Osteocyte (in vitro differentiated cells): ENCODE data around the gene OGFOD3. TPM values are rescaled to one million over a fixed set of nuclear protein-coding genes. Genes with fewer than 3 reads are reported as not detected.

ENCODE experiments used
- DNase-seq: peaks from one replicate; pipeline ENCODE4 v3.0.0; 2021; ENCODE audit warnings: mixed read lengths; ENCODE audit not compliant: unreplicated experiment; ENCODE audit errors: extremely low spot score
- H3K27ac Mint-ChIP-seq: one replicate; pipeline ENCODE4 v1.8.0; 2021; ENCODE audit warnings: mild to moderate bottlenecking, mixed read lengths; ENCODE audit not compliant: unreplicated experiment
- H3K27me3 Mint-ChIP-seq: one replicate; pipeline ENCODE4 v1.8.0; 2021; ENCODE audit warnings: mixed read lengths; ENCODE audit not compliant: unreplicated experiment
- H3K36me3 Mint-ChIP-seq: one replicate; pipeline ENCODE4 v1.8.0; 2021; ENCODE audit warnings: mixed read lengths; ENCODE audit not compliant: unreplicated experiment
- H3K4me1 Mint-ChIP-seq: one replicate; pipeline ENCODE4 v1.8.0; 2021; ENCODE audit warnings: mixed read lengths; ENCODE audit not compliant: unreplicated experiment
- H3K4me3 Mint-ChIP-seq: one replicate; pipeline ENCODE4 v1.8.0; 2021; ENCODE audit warnings: mild to moderate bottlenecking, moderate library complexity, mixed read lengths; ENCODE audit not compliant: unreplicated experiment
- H3K9me3 Mint-ChIP-seq: one replicate; pipeline ENCODE4 v1.8.0; 2021; ENCODE audit warnings: mixed read lengths; ENCODE audit not compliant: unreplicated experiment
- CTCF ChIP-seq: fragments of 200-600 bp; sonication (generic); IDR thresholded peaks from 2 replicates; pipeline ENCODE4 v1.5.0; 2021; ENCODE audit warnings: antibody characterized with exemption, mild to moderate bottlenecking, moderate library complexity
- total RNA-seq: library from RNA; stranded (reverse); gene quantifications from 2 replicates; pipeline ENCODE4 v1.2.1, GENCODE V29; 2021

Gene OGFOD3
- total RNA-seq, 1 donor from 2014 or later, result 32.8 TPM

DNA sequence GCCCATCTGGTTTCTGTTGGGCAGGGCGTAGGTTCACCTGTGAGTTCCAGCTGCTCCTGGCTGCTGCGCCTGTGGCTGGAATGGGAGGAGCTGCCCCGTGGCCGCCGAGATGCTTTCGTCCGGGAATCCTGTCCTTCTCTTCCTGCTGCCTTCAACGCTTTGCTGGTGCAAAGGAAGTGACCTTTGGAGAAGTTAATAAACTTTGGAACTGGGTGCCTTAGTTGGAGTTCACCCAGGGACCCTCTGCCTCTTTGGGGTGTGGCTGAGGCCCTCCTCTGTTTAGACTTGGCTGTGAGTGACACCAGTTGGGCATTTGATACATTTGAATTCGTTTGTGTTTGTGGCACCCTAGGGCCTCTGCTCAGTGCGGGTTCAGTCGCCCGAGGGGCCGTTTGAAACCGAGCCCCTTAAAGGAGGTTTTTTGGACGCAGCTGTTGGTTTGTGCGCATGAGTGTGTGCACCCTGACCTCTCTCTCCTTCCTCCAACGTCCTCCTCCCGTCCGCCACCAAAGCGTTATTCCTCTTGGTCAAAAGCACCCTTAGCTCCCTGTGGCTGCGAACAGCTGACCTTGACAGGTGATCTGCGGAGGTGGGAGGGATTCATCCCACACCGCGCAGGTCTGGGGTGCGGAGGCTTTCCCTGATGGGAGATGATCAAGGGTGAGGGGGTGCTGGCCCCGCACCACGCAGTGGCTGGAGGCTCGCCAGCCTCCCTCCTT, 75.9 kb downstream of the OGFOD3 start:
- no peaks in the 10 kb centered on the region for H3K9me3 Mint-ChIP-seq
- TF ChIP-seq CTCF, result no peak
- H3K27ac Mint-ChIP-seq, result no peak overlapping the region
- H3K36me3 Mint-ChIP-seq, result peaks cover 2% of the 10 kb centered on the region
- H3K27me3 Mint-ChIP-seq, result peaks cover 9% of the 10 kb centered on the region
- H3K4me3 Mint-ChIP-seq, result no peak overlapping the region
- H3K4me1 Mint-ChIP-seq, result peaks cover 18% of the 10 kb centered on the region
- DNase-seq, result no peak

GRCh38 chr17:82339634-82340580, 78.5 kb downstream of the OGFOD3 start:
- H3K9me3 Mint-ChIP-seq, result no peaks in the 10 kb centered on the region
- no peak for TF ChIP-seq CTCF
- peaks cover 9% of the 10 kb centered on the region for H3K27me3 Mint-ChIP-seq
- H3K4me1 Mint-ChIP-seq, result peaks cover 32% of the 10 kb centered on the region
- no peak overlapping the region for H3K4me3 Mint-ChIP-seq
- H3K27ac Mint-ChIP-seq, result no peak overlapping the region
- DNase-seq, result no peak
- H3K36me3 Mint-ChIP-seq, result peaks cover 2% of the 10 kb centered on the region

Other genes starting within 250 kb of the OGFOD3 start
- 50.8 and 57.9 TPM in 2 replicates for gene CCDC57, start 205.7 kb downstream of the OGFOD3 start, total RNA-seq
- 12.9 and 18.1 TPM in 2 replicates for gene SLC16A3, start 189.5 kb downstream of the OGFOD3 start, total RNA-seq
- 118 and 124 TPM in 2 replicates for gene CSNK1D, start 144.9 kb downstream of the OGFOD3 start, total RNA-seq
- gene CD7, start 101.0 kb downstream of the OGFOD3 start, total RNA-seq, result 1.0 TPM in 2 replicates
- 24.1 and 28.6 TPM in 2 replicates for gene SECTM1, start 84.8 kb downstream of the OGFOD3 start, total RNA-seq
- not detected in 2 replicates for gene TEX19, start 59.3 kb downstream of the OGFOD3 start, total RNA-seq
- not detected in 2 replicates for gene UTS2R, start 46.8 kb downstream of the OGFOD3 start, total RNA-seq
- 21.9 and 26.5 TPM in 2 replicates for gene HEXD, start 239 bp downstream of the OGFOD3 start, total RNA-seq
- gene CYBC1, start 32.2 kb upstream of the OGFOD3 start, total RNA-seq, result 69.8 and 78.7 TPM in 2 replicates
- gene NARF, start 40.2 kb upstream of the OGFOD3 start, total RNA-seq, result 65.7 and 72.8 TPM in 2 replicates
- gene FOXK2, start 101.1 kb upstream of the OGFOD3 start, total RNA-seq, result 59.9 and 65.1 TPM in 2 replicates
- gene WDR45B, start 229.9 kb upstream of the OGFOD3 start, total RNA-seq, result 75.6 and 78.5 TPM in 2 replicates